Stimulated activated CD8-positive, alpha-beta memory T cell treated with anti-CD3 and anti-CD28 coated beads, Interleukin-7, amount 100 ng/mL, for 48 hours (primary cell): Measurements from ENCODE around the gene KLRD1.
"Not testable (repeated sequence)": the region's sequence is repeated elsewhere in the genome, so short reads cannot be mapped to it uniquely, and the experiment has no call there.

Experiments
- DNase-seq, 2 donors: peaks; one replicate each; pipeline ENCODE4 v3.0.0-alpha.2; 2020; ENCODE audit warnings: low read depth in 1 of 2; ENCODE audit errors: extremely low read depth in 1 of 2

The KLRD1 gene

DNA sequence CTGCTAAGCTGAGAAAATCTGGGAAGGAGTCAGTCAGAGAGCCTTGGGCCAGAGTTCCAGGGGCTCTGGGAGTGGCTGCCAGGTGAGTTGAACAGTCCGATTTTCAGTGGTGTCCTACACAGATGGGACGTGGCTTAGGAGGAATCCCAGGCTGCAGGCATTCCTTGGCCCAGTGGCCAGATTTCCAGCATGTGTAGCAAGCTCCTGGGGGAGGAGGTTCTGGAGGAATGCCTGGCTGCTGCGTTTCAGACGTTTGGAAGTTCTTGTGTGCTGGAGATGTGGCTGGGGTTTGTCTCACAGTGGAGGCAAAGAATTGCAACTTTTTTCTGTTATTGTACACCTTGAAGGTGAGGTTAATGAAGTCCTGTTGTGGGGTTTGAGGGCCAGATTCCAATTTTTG lies 28.5 kb downstream of the KLRD1 start:
- DNase-seq = not testable (repeated sequence)

DNA sequence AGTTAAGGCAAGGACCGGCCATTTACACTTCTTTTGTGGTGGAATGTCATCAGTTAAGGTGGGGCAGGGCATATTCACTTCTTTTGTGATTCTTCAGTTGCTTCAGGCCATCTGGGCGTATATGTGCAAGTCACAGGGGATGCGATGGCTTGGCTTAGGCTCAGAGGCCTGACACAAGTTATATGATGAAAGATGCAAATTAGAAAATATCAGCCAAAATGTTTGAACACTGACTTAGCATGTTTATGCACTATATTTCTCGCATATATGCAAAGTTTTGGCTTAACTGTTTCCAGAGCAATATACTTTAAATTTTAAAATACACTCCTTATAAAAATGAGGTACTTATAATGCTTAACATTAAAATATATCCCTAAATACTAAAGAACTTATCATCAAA lies 30.8 kb downstream of the KLRD1 start:
- not testable (repeated sequence) for DNase-seq

DNA sequence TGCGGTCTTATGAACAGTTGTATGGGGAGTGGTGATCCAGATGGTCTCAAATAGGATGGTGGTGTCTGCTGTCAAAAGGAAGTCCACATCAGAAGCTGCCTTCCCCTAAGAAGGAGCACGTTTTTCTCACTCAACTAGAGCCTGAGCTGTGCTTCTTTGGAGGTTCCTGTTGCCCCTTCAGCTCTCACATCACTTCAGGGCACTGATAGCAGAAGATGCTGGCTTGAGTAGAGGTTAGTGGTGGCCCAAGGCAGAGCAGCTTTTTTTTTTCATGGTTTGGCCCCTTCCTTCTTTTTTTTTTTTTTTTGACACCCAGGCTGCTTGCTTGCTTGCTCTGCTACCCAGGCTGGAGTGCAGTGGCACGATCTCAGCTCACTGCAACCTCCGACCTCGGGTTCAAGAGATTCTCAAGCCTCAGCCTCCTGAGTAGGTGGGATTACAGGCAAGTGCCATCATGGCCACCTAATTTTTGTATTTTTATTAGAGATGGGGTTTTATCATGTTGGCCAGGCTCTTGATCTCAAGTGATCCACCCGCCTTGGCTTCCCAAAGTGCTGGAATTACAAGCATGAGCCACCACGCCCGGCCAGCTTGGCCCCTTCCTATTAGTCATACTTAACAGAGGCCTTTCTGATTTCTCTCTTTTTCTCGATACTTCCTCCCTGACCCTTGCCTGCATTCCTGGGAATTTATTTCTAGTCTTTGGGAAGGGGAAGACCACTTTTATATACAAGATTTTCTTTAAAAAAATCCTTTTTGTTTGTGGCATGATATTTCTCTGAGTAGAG lies 31.6 kb downstream of the KLRD1 start:
- DNase-seq = no peak

DNA sequence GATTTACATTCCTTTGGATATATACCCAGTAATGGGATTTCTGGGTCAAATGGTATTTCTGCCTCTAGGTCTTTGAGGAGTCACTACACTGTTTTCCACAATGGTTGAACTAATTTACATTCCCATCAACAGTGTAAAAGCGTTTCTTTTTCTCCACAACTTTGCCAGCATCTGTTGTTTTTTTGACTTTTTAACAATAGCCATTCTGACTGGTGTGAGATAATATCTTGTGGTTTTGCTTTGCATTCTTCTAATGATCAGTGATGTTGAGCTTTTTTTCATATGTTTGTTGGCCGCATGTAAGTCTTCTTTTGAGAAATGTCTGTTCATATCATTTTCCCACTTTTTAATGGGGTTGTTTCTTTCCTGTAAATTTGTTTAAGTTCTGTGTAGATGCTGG lies 33.3 kb downstream of the KLRD1 start:
- DNase-seq = not testable (repeated sequence)

DNA sequence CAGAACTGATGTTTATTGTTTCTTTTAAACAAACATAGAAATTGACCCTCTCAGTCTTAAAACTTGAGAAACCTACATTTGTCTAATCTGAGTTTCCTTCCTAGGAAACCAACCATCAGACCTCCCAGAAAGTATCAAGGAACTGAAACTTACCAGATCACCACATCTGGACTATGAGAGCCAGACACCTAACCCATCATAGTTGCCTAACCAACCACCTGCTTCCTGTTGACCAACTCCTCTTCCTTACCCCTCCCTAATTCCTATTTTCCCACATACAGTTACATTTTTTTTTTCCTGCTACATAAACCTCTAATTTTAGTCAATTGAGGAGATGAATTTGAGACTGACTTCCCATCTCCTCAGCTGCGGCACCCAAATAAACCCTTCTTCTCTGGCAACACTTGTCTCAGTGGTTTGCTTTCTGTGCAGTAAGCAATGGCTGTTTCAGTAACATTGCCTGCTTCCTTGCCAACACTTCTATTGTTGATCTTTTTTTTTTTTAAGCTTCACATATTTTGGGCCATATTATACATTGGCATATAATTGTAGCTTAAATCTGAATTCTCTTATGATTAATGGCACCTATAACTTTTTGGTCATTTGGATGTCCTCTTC lies 34.3 kb downstream of the KLRD1 start:
- DNase-seq = no peak

DNA sequence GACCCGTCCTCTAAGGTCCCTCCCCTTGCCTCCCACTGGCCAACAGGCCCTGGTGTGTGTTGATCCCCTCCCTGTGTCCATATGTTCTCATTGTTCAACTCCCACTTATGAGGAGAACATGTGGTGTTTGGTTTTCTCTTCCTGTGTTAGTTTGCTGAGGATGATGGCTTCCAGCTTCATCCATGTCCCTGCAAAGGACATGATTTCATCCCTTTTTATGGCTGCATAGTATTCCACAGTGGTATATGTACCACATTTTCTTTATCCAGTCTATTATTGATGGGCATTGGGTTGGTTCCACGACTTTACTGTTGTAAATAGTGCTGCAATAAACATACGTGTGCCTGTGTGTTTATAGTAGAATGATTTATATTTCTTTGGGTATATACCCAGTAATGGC lies 43.8 kb downstream of the KLRD1 start:
- DNase-seq = not testable (repeated sequence)

DNA sequence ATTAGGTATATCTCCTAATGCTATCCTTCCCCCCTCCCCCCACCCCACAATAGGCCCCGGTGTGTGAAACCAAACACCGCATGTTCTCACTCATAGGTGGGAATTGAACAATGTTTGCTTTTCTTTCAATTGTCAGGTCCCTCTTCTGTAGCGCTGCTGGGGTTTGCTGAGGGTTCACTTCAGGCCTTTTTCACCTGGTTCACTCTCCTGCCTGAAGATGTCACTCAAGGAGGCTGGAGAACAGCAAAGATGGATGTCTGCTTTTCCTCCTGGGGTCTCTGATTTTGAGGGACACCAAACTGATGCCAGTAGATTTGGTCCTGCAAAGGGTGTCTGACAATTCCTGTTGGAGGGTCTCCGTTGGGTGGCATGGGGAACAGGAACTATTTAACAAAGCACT lies 46.4 kb downstream of the KLRD1 start:
- no peak for DNase-seq

DNA sequence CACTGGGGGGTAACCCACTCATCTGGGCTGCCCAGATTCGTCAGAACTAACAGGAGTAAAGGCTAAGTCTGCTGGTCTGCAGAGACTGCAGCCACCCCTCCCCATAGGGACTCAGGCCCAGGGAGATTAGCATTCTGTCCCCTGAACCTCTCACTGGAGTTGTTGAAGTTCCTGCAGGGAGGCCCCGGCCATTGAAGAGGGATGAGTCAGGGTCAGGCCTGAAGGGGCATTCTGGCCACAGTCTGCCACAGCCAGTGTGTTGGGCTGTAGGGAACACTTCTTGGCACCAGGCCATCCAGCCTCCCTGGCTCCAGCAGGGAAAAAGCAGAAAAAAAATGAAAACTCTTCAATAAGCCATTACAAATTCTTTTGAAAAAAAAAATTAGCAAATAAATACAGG lies 46.8 kb downstream of the KLRD1 start:
- no peak for DNase-seq

DNA sequence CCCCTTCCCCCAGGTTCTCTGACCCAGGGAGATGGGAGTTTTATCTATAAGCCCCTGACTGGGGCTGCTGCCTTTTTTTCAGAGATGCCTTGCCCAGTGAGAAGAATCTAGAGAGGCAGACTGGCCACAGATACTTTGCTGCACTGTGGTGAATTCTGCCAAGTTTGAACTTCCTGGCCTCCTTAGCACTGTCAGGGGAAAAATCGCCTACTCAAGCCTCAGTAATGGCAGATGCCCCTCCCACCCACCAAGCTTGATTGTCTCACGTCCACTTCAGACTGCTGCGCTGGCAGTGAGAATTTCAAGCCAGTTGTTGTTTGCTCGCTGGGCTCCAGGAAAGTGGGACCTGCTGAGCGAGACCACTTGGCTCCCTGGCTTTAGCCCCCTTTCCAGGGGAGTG lies 50.5 kb downstream of the KLRD1 start:
- no peak for DNase-seq

DNA sequence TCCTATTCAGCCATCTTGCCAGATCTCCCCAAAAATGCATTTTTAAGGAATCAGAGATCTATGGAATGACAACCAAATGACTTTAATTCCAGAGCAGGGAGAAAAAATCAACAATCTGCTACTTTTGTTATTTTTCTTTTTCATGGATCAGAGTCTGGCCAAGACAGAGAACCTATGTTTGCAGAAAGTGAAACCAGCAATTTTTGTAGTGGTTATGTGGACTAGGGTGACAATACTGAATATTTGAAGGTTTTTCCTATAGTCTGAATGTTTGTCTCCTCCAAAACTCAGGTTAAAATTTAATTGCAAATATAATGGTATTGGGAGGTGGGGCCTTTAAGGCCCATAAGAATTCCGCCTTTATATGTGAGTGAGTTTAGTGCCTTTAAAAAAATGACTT lies 51.3 kb downstream of the KLRD1 start:
- no peak for DNase-seq

DNA sequence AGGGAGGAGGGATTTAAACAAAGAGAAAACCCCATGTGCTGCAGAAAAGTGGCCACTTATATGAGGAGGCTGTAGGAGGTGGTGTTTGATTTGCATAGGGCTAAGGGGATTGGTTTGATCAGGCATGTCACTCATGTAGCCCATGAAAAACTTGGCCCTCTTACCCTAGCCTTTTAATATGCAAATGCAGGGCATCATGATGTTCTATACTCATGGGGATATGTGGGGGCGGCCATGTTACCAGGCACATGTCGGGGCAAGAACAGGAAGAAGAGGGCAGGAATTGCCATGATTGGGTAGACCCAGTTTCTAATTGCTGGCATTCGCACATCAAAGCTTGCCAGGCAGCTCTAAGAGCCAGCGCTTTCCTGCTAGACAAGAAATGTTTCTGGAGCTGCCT lies 53.4 kb downstream of the KLRD1 start:
- no peak for DNase-seq

DNA sequence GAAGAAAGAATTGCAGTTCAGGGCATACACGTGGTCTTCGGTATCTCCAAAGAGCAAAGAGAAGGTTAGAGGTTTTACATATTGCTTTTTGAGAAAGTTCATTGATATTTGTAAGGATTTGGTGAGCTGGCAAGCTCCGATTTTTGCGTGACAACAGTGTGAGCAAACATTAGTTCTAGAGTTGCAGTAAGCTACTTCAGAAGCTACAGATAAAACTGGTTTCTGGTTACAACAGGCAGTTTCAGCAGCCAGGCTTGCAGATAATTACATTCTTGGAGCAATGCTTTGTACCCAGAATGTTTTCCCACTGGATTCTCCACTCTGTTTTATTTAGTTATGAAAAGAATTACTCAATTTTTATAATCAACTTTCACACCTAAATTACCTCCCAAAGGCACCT lies 54.0 kb downstream of the KLRD1 start:
- DNase-seq = no peak

DNA sequence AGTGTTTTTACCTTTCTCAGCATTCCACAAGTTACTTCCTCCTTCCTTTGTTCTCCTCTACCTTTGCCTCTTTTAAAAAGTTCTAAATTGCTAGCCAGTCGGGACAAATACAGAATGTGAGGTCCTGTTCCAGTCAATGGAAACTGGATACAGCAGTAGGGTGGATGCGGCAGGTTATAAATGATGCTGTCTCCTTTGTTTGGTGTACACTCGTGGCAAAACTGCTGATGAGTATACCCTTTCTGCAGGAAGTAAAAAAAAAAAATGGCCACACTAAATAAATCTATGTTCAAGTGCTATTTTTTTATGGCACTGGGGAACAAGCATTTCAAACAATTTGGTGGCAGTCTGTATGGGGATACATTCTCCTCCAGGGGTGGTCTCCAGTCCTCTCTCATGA lies 54.7 kb downstream of the KLRD1 start:
- DNase-seq = no peak

DNA sequence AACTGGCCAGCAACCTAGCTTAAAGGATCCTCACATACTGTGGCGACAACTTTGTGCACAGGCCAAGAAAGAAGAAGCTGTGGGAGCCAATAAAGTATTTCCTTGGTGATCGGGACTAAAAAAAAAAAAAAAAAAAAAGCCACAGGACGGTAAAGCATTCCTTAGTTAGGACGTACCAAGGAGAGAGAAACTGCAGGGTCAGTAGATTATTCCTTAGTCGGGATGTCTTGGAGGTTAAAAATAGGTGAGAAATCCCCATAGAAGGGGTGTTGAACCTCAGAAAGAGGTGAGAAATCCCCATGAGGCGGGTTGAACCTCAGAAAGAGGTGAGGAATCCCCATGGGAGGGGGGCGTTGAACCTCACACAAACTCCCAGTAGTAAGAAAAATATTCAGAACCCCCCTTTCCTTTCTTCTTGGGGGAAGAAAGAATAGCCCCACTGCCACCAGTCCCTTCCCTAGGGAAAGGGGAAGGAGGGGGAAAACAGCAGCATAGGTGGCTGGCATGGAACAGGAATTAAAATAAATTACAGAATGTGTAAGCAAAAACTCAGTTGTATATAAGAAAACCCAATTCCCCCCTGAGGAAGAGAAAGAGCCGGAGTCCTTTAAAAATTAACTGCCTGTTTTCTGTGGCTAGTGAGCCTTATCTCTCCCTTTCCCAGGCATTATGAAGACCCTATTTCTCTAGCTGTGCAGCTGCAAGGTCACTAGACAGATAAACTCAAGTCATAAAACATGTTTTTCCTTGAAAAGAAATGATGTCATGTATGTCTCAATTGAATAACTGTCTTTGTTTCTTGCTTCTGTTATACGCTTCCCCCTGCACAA lies 55.4 kb downstream of the KLRD1 start:
- no peak for DNase-seq

DNA sequence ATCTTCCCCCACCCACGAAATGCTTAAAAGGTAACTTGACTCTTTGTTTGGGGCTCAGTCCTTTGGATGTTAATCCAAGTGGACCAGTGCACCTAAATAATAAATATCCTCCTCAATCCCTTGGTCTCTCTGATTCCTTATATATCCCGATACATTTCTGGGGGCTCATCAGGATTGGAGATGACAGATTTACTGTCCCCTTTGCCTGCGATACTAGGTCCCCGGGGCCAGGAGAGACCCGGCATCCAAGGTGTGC lies 55.9 kb downstream of the KLRD1 start:
- DNase-seq = no peak

DNA sequence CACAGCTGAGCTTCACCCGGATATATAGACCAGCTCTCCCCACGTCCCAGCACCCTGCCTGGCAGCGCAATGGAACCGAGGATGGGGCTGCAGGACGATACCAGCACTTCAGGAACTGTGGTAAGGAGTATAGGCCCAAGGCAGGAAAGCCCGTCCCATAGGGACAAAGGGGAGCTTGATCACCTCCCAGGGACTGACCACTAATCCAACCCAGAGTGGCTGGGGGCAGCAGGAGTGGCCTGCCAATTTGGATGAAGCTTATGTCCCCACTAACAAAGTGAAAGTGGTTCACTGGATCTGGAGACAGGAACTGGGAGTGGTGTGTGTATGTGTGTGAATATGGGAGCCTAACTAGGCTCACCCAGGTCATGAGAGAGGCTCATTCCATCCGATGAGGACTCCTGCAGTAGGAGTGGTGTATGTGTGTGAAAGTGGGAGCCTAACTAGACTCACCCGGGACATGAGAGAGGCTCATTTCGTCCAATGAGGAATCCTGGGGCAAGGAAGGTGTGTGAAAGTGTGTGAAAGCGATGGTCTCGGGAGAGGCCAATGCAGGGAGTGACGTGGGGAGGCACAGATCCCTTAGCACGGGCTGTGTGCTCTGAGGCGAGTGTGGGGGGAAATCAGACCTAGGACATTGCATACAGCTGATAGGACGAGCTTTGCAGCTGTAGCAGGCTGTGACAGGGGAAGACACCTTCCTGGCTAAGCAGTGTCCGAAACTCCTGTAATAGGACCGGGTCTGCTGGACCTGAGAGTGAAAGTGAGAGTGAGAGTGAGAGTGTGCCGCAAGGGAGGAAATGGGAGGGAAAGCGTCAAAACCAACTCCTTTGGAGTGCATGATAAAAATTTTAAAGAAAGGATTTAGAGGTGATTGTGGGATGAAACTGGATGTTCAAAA lies 56.5 kb downstream of the KLRD1 start:
- DNase-seq = no peak

DNA sequence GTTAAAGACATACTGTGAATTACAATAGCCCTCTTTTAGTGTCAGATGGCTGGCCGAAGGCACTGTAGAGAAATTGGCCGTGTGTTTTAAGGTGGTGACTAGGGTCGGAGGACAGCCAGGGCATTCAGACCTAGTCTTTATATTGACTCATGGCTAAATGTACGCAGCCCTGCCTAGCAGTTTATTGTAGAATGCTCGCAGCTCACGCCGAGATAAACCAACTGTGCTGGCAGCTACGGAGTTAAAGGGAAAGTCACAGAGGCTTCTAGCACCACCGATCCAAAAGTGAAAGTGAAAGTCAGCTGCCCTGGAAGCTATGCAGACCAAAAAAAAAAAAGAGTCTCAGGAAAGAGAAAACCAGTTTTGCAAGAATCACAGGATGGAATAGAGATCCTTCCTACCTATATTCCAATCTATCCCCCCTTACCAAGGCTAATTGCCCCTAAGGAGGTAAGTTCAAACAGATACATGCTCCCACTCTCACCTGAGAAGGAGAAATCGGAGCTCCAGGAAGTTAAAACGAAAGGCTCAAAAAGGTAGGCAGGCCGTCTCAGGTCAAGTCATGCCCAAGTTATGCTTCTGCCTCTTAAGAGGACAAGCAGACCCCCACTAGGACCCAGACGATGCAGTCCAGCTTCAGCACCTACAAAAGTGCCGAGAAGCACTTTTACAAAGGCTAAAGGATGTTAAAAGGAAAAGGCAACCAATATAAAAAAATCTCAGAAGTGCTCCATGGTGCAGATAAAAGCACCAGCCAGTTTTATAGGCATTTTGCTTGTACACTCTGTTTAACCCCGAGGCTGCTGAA lies 57.3 kb downstream of the KLRD1 start:
- peak in 1 of 2 donors; percentile 55 for DNase-seq

DNA sequence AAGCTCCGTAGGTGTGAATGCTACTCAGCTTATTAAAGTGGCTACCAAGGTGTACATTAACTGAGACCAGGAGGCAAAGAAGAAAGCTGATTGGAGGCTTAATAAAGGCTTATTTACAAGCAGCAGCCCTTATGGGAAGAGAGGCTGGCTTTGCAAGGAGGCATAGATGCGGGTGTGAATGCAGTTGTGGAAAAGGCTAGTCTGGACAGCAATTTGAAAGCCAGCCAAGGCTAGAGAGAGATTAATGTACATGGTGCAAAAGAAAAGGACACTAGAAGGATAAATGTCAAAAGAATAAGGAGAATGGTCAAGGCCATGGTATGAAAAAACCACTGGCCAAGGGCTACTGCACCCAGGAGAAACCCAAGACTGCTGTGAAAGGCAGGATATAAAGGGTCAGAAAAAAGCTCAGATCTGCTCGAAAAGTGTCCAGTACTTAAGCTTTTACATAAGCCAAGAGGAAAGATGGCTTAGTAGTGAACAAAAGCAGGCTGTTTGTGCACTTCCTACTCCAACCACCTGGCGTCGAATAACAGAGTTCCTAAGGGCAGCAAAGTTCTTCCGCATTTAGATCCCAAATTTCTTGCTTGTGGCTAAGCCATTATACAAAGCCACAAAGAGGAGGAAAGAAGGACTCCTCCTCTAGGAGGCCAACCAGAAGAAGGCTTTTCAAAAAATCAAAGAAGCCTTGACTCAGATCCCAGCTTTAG lies 58.2 kb downstream of the KLRD1 start:
- DNase-seq = no peak

DNA sequence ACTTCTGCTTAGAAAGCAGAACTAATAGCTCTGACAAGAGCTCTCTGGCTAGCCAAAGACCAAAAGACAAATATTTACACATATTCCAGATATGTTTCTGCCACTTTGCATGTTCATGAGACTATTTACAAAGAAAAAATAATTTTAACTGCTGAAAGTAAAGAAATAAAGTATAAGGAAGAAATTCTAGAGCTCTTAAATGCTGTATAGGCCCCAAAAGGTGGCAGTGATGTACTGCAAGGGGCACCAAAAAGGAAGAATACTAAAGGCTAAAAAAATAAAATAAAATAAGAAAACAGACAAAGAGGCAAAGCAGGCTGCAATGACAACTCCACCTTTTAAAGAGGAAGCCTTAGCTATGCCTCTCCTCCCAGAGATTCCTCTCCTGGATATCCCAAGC lies 59.2 kb downstream of the KLRD1 start:
- DNase-seq = no peak

DNA sequence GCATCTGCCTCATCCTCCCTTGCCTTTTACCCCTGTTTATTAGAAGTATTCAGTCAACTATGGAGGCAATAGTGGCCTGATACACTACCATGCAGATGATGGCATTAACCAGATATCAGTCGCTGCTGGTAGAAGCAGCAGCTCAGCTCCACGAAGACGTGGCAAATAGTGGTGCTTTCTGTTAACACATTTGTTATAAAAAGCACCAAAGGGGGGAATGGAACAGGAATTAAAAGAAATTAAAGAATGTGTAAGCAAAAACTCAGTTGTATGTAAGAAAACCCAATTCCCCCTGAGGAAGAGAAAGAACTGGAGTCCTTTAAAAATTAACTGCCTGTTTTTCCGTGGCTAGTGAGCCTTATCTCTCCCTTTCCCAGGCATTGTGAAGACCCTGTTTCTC lies 60.0 kb downstream of the KLRD1 start:
- not testable (repeated sequence) for DNase-seq
